Measurements from ENCODE around the gene GDAP1L1.
"Not testable (repeated sequence)": the region's sequence is repeated elsewhere in the genome, so short reads cannot be mapped to it uniquely, and the experiment has no call there.

The GDAP1L1 gene

DNA sequence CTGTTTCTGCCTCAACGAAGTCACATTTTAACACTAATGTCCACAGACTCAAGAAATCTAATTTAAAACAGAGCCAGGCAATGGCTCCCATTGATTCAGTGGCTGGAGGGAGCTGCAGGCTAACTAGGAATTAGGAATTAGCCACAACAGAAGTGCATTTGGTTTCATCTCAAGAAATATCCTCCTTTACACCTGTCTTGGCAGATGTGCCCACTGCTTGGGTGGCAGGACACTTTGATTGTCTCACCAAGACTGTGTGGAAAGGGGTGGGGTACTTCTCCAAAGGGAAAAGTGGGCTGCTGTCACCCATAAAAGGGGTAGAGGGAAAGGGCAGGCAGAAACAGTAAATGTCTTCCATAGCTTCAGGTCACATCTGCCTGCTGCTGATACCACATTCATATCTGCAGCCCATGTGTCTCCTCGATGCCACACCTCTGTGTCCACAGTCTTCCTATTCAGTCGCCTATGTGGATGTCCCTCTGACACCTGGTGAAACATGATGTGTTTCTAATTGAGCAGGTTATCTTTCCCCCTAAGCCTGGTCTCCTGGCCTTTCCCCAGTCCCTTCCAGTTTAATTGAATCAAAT lies 25.6 kb upstream of the GDAP1L1 start:
- DNase-seq = no peak

GRCh38 chr20:44222027-44222426 lies 25.1 kb upstream of the GDAP1L1 start:
- no peak for DNase-seq

DNA sequence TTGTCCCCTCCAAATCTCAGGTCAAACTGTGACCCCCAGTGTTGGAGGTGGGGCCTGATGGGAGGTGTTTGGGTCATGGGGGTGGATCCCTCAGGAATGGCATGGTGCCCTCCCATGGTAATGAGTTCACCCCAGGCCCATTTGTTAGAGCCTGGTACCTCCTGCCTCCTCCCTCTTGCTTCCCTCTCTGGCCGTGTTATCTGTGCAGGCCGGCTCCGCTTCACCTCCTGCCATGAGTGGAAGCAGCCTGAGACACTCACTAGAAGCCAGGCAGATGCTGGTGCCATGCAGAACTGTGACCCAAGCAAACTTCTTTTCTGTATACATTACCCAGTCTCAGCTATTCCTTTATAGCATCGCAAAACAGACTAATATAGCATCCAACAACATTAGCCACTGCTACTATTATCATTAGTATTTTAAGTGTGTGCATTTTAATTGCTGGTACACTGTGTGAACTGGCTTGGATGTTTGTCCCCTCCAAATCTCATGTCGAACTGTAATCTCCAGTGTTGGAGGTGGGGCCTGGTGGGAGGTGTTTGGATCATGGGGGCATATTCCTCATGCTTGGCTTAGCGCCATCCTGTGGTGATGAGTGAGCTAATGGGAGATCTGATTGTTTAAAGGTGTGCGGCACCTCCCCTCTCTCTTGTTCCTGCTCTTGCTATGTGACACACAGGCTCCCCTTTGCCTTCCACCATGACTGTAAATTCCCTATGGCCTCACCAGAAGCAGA lies 24.3 kb upstream of the GDAP1L1 start:
- DNase-seq = no peak

DNA sequence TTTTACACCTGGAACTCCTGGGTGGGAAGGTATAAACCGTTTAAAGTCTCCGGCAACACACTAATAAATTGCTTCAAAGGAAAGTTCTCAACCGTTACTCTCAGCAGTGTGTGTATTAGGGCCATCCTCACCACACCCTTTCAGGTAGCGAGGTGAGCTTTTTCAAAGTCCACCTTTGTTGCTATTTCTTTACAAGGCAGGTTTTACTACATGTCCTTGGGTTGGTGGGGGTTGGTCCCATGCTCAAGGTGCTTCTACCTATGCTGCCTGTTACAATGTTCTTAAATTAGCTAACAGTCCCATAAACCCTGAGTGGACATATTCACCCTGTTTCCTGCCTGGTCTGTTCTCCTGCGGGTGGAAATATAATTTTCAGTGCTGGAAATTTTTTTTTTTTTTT lies 23.4 kb upstream of the GDAP1L1 start:
- no peak for DNase-seq

GRCh38 chr20:44224637-44225036 lies 22.5 kb upstream of the GDAP1L1 start:
- no peak for DNase-seq

- no peak for DNase-seq
Measured at GRCh38 chr20:44228465-44229258, 18.4 kb upstream of the GDAP1L1 start.

DNA sequence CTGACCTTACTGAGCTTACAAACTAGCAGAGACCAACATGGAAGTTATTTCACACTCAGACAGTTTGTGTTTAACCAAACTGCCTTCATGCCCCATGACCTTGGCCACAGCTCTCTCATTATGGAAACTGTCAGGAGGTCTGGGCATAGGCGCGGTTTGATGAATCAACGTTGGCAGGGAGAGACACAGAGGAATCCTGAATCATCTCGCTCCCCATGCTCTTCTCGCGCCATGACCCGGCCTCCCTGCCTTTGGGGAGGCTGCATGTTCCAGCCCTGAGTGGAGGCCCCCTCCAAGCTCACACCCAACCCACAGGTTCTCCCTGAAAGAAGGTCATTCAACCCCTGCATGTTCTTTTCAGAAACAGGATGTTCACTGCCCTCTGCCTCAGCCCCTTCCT lies 15.9 kb upstream of the GDAP1L1 start:
- DNase-seq = no peak

DNA sequence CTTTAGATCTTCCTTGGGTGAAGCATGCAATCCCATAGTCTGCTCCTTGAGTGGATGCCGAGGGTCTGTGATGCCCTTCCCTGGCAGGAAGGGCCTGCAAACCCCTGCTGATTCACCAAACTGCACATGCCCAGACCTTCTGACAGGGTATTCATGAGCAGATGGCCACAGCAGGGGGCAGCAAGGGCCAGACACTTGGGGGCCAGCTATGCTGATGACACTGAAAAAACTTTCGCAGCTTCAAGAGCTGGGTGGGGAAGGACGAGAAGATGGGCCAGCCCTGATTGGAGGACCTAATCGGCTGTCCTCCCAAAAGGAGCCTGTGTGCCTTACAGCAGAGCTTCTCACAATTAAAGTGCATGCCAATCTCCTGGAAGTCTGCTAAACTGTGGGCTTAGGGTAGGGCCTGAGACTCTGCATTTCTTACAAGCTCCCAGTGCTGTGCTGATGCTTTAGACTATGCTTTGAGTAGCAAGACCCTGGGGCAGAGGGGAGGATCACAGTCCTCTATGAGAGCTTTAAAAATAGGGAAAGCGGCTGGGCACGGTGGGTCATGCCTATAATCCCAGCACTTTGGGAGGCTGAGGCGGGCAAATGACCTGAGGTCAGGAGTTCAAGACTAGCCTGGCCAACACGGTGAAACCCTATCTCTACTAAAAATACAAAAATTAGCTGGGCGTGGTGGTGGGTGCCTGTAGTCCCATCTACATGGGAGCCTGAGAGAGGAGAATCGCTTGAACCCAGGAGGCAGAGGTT lies 15.2 kb upstream of the GDAP1L1 start:
- no peak for DNase-seq

DNA sequence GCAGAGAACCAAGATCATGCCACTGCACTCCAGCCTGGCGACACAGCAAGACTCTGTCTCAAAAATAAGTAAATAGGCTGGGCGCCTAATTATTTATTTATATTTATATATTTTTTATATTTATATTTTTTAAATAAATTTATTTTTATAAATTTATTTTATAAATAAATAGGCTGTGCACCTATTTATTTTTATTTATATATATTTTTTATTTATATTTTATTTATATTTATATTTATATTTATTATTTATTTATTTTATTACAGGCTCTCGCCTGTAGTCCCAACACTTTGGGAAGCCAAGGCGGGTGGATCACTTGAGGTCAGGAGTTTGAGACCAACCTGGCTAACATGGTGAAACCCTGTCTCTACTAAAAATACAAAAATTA lies 14.6 kb upstream of the GDAP1L1 start:
- not testable (repeated sequence) for DNase-seq

- no peak for DNase-seq
Measured at GRCh38 chr20:44233436-44234016, 13.6 kb upstream of the GDAP1L1 start.

- DNase-seq = no peak
Measured at GRCh38 chr20:44234566-44235317, 12.4 kb upstream of the GDAP1L1 start.

DNA sequence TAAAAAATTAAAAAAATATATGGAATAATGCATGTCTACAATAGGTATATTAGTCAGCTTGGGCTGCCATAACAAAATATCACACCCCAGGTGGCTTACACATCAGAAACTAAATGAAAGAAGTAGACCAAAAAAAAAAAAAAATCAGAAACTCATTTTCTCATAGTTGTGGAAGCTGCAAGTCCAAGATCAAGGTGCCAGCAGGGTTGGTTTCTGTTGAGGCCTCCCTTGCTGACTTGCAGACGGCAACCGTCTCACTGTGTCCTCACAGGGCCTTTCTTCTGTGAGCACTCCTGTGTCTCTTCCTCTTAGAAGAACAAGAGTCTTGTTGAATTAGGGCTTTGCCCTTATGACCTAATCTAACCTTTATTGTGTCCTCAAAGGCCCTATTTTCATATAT lies 11.4 kb upstream of the GDAP1L1 start:
- no peak for DNase-seq

- not testable (repeated sequence) for DNase-seq
Measured at GRCh38 chr20:44236840-44237239, 10.3 kb upstream of the GDAP1L1 start.

- DNase-seq = no peak
Measured at GRCh38 chr20:44241796-44242195, 5.3 kb upstream of the GDAP1L1 start.

GRCh38 chr20:44245977-44246376 lies 1.1 kb upstream of the GDAP1L1 start:
- DNase-seq = no peak

DNA sequence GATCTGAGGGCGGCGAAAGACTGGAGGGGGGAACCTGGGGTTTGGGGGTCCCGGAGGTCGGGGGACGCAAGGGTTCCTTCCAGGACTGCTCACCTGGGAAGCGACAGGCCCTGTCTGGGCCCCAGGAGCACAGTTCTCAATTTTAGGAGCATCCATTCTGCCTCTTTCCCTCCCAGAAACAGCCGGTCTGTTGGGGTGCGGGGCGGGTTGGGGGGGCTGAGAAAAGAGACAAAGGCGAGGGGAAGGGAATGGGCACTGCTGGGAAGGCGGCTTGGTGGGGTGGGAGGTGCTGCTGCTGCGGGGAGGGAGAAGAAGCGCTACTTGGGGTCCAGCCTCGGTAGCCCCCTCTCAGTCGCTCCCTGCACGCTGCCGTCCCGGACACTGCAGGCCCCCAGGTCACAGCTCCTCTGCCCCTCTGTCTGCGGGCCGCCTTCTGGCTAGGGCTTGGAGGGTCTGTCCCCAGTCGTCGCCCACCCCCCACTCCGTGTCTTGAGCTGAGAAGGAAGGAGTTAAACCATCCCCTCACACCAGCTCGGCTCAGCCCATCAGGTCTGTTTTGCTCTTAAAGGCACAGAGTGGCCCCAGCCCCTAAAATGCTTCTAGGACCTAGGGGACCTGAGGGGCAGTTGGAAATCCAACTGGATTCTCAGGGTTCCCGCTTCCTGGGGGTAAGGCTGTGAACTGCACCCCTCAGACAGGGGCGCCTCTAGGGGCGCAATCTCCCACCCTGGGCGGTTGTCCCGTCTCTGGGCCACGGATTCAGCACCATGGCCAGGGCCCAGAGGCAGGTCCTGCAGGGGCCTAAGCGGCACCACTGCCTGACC lies 690 bp downstream of the GDAP1L1 start:
- peak; percentile 4 for DNase-seq

DNA sequence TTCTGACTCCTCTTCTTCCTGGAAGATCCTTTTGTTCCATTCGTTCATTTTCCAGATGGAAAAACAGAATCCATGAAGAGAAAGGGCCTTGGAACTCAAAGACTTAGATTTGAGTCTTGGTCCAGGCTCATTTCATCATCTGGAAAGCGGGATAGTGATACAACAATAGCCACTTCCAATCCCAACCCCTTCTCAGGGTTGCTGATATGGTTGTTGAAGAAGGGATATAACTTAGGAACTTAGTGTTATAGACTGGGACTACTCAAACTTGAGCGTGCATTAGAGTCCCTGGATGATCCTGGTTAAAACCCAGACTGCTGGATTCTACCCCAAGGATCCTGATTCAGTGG lies 1.3 kb downstream of the GDAP1L1 start:
- no peak for DNase-seq

DNA sequence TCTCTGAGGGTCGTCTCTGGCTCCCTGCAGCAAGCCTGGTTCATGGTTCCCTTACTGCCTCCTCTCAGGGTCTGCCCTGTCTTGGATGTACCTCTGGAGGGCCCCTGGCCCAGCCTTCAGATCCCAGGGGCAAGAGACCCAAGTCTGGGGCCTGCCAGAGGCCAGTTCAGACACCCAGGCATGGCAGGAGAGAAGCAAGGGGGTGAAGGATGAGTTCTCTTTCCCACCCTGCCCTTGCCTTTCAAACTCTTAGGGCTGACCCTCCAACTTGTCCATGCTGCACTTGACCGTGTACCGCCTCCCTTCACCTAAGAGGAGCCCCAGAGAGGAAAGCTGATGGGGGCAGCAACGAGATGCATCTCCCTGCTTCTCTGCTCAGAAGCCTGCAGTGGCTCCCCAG lies 4.2 kb downstream of the GDAP1L1 start:
- DNase-seq = no peak

DNA sequence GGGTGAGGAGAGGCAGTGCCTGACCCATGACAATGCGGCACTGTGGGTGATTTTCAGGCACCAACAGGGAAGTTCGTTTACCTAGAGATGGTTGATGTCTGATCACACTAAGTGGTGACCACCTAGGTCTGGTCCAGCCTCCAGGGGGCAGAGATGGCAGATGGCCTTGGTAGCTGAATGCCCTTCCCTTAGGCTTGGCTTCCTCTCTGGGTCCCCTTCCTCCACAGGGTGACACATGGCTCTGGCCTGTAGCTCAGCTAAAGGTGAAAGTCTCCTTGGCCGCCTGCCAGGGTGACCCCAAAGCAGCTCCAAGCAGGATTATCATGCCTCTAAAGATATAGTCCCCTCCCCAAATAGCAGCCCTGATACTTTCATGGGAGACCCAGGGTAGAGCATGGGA lies 6.4 kb downstream of the GDAP1L1 start:
- DNase-seq = no peak

DNA sequence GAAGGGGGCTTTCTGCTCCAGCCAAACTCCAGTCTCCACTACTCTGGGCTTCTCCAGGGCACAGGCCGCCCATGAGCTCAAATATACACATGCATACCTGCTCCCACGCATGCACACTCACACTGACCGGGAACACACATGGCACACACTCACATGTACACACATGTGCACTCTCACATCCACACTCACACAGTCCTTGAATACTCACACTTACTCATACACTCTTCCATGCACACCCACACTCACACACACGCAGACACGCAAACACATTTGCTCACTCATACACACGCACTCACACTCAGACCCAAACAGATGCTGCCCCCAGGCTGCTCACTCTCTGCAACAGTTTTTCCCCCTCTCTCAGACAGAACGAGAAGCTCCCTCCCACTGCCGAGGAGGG lies 7.0 kb downstream of the GDAP1L1 start:
- DNase-seq = no peak

DNA sequence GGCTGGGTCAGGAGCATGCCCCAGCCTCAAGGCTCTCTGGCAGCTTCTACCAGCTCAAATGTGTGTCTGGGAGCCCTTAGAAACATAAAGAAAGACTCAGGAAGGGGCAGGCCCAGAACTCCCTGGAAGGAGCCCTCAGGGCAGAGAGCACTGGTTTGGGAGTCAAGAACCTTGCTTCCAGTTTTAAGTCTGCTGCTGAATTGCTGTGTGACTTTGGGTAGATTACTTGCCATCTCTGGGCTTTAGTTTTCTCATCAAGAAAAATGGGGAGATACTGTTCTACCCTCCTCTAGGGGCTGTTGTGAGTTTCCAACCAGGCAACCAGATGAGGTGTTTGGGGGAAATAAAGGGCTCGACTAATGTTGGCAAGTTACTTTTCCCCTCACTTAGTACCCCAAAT lies 8.8 kb downstream of the GDAP1L1 start:
- DNase-seq = no peak

All from kidney glomerular epithelial cell (primary cell).